ENCODE data around the gene TSHZ3.

The TSHZ3 gene

DNA sequence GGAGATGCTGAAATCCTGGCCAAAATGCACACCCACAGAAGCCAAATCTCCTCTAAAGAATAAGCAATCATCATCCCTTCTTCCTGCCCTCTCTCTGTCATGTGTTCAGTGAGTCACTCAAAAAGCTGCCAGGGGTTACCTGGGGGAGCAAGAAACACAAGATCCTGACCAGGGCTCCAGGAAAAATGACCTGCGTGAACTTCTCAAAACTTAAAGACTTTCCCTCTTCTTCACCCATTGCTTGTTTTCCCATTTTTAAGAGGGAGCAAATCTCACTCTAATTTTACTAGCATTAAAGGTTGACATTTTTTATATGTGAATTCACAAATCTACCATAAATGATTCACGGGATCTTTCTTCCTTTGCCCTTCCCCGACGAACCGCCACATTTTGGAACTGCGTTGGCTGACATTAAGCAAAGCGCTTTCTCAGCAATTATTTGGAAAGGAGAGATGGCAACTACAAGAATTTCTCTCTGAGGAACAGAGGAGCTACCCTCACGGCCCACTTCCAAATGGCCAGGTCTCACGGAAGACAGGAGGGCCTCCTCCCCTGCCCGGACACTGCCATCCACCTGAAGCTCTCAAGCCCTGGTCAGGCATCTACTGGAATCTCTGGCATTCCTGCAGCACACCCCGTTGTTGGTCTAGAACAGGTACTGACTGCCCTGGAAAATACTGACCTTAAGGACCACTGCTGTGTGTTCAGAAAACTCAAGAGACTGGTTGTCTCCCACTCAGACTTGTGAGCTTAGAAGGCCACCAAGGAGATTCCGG lies 14.2 kb downstream of the TSHZ3 start:
- no peak for DNase-seq

DNA sequence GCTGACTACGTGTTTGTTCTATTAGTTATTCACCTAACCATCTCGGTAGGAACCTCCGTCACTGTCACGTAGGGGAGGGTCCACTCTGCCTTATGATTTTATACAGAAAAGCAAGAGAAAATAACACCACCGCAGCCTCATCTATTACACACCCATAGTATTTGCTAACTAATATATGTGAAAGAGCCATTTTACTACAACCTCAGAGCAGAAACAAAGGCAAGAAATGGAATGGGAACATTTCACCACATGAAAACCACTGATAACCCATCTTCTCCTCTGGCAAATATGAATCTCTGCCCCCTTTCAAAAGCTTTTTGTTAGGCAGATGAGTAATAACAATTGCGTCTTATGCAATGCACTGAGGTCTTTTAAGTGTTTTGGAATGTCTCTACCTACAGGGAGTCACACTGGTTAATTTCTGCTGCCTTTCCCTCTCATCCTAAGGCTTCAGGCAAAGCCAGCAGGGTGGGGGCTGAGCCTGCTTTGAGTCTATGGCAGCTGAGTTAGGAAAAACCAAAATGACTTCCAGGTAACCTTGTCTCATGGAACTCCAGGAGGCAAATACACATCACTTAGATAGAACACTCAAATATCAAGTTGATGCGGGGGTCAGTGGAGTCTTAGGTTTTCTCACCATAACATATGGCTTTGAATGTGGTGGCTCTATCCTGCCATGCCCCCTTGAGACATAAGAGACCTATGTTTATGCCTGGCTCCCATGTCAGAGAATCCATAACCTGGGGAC lies 15.0 kb downstream of the TSHZ3 start:
- DNase-seq = no peak

DNA sequence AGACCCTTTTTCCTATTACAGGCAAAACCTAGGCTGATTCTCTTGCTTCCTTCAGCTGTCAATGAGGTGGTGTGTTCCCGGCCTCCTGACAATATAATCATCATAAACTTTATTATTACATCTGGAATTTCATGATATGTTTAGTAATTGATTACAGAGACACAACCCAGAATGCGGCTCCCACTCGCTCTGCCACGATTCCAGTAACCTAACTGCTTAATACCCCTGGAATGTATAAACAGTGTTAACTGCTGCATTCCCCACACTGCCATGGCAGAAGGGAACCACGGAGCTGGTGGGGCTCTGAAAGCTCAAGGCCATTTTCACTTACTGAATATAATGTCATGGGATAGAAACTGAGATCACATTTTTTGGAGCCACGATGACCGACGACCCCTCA lies 17.1 kb downstream of the TSHZ3 start:
- DNase-seq = no peak

DNA sequence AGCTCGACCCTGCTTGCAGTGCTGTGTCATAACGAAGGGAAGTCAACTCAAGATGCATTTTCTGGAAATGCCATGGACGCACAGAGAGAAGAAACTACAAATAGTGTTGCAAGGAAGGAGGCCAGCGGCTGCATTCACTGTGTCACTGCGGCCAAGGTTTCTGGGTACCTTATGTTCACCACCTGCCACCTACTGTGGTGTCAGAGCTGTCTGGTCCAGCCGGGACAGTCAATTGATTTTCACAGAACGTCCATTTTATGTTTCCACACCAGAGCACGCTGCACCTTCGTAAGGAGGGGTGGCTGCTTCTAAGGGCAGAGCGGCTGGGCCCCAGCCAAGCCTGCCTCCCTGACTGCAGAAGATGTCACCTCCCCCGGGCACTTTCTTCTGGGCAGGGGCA lies 17.7 kb downstream of the TSHZ3 start:
- no peak for DNase-seq

DNA sequence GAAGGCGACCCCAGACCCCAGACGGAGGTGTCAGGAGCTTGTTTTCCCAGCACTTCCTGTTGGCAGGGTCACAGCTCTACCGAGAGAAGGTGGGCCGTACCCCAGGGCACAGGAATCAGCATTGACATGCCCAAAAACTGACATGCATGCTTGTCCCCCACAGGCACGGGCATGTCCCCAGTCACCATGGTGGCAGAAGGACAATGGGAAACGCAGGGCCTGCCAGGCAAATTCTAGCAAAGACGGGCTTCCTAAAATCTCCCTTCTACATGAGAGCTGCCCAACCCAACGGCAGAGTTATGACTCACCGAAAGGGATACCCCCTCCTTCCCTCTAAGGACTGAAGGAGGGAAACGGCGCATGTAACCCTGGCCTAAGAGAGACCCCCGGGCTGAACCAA lies 18.5 kb downstream of the TSHZ3 start:
- DNase-seq = no peak

DNA sequence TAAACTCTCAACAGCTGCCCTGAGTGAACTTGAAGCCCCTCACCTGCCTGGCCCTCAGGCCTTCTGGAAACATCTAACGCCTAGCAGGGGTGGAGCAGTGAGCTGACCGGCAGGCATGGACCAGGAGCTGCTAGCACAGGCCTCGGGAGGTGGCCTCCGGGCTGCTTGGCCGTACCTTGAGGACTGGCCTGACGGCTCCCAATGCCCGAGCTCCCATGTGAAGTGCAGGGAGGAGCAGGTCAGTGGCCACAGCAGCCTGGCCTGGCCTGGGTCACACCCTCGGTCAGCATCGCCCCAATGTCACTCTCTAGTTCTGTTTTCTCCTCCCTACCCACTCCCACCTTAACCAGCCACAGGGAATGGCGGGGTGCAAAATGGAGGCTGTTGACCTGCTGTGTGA lies 19.0 kb downstream of the TSHZ3 start:
- no peak for DNase-seq

DNA sequence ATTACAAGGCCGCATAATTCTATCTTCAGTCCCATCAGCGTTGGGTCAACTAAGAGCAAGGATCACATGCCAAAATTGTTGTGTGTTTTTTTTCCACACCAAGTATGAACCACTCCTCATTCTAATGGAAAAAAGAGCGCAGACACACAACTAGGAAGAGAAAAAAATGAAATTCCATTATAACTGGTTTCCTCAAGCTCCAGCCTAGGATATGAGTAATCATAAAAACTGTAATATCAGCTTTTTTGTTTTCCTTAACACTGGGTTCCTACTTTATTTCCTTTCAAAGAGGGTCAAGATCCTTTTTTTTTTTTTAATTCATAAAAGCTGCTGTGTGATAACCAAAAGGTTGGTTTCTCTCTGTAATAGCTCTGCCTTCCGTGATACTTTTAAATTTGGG lies 19.4 kb downstream of the TSHZ3 start:
- DNase-seq = no peak

DNA sequence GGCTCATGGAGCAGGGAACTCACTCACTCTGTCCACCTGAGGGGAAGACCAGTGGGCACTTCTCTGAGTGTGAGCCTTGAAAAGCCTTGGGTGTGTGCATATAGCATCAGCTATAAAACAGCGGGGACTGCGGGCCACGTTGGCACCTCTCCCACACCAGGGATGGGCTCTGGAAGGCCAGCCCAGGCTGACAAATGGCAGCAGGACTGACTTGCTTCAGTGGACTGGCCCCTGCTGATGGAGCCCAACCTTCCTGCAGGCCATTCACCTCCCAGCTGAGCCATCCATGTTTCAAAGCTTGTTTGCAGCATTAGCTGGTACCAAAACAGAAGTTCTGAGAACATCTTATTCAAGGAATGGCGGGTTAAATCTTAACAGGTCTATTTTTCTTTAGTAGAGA lies 21.0 kb downstream of the TSHZ3 start:
- no peak for DNase-seq

DNA sequence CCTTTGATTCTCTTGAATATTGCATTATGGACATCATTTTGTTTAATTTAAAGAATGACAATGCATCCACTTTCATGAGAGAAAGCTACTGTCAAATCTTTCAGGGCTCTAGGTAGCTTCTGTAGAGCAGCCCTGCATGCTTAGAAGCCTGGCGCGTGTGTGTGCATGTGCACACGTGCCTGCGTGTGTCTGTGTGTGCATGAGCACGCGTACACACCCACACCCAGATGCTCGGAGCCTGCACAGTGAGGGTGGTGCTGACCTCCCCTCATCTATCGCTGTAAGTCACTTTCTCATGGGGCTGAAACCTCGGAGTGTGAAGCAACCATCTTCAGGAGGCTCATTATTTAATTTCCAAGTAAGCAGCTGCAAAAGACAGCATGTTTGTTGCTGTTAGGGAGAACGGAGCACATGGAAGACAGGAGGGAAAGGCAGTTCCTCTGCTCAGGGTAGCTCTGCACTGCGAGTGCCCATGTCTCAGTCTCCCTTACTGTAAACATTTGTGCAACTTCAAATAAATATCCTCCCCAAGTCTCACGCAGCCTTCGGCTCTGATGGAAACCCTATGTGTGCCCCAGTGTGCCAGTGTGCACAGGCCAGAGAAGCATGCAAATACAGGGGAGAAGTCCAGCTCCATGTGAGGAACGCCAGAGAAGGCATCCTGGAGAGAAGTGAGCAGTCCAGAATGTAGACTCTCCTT lies 22.8 kb downstream of the TSHZ3 start:
- DNase-seq = no peak

DNA sequence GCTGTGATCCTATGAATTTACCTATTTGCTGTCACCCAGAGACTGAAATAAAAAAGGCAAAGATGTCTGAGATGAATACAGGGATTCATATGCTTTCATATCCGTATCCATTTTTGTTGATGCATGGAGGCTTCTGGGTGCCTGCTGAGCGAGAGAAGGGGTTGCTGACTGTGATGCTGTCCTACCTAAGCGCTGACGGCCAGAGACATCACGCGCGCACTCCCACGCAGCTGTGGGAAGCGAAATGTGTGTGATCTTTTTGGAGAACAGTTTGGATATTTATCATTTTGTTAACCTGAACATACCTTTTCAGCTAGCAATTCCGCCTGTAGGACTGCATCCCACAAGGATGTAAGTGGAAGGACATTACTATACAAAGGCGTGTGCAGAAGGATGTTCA lies 23.9 kb downstream of the TSHZ3 start:
- DNase-seq = no peak

DNA sequence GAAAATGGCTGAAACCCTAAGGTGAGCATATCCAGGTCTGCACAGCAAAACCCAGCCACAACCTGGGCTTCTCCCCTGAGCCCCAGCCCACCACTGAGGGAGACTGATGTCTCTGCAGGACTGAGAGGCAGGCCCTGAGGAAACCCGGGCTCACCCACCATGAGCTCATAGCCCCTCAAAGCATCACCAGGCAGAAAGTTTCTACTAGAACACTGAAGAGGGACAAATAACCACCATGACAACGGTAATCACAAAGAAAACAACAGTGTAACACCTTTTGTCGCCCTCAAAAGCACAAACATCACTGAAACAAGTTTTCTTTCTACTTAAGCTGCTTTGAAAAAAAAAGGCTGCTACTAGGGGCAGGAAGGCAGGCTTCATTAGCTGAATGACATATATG lies 29.8 kb downstream of the TSHZ3 start:
- DNase-seq = no peak

DNA sequence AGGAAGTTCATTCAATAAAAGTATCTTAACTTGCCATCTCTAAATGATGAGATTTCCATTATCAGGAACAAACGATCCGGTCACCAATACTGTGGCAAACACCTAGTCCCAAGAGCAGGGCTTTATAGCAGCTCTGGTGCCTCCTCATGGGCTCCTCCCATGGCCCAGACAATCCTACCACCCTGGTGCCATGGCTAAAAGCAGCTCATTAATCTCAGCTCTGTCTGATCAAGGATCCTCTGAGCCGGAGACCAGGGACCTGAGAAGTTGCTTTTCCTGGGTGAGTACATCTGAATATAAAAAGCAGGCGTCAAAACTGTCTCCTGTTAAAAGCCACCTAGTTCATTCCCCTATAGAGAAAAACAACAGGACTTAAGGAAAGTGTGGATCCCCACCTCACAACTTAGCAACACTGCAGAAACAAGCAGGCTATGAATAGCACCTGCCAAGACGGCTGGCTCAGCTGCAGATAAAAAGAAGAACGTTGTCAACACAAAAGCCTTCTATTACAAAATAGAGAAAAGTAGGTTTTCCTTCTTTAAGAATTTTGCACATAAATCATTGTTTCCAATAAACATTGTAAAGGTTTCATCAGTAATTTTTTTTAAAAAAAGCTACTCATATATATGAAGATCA lies 30.3 kb downstream of the TSHZ3 start:
- DNase-seq = no peak

DNA sequence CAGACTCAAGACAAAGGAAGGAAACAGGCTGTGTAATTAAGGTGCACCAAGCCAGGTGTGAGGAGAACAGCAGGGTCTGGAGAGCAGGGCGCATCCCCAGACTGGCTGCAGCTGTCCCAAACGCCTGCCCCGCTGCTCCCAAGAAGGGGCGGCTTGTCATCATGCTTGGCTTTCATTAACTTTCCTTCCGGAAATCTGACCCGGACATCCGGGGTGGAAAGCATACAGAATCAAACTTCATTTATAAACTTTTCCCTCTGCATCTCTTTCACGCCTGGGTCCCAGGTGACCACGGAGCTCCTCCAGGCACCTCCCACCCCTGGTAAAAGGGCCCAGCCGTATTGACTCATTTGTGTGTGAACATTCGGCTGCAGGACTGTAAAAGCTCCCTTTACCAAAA lies 31.7 kb downstream of the TSHZ3 start:
- DNase-seq = no peak

DNA sequence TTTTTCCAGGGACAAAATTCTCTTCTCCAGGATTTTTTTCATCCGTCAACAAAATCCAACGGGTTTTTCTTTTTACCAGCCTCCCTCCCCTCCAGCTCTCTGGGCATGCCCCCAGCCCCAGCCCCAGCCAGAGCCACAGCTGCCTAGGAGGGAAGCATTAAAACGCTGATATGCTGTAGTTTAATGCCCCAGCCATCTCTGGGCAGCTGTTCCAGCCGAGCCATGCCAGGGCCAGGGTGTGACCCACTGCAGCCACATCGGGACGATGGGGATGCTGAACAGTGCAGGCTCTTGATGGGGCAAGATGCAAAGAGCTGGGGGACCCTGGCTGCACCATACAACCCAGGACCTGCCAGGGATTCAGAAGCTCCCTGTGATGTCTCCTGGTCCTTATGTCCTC lies 32.1 kb downstream of the TSHZ3 start:
- no peak for DNase-seq

DNA sequence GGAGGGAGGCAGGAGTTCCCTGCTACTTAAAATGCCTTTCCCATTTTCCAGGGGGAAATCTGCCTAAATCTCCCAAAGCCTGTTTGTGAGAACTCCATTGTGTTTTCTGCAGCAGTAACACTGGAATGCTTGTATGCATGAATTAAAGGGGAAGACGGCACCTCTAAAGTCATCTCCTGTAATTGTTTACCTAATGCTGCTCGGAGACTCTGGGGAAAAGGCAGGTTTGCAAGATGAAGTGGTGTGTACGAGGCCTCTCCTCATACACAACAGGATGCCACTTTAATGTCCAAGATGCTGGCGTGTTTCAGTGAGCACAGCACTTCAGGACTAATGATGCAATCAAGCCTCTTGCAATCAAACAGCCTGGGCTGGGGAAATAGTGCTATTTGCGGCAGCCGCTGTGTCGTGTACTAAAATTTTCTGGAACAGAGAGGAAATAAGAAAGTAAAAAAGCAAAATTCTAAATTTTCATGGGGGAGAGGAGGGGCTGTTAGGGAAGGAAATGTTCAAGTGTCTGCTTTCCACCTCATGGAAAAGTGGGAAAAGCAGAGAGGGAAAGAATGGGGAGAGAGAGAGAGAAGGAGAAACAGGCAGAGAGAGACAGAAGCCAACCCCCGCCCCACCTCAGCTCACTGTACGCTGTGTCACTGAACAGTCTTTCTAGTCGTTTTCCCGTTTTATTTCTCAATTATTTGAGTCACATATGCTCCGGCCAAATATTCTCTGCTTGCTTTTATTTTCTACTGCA lies 32.9 kb downstream of the TSHZ3 start:
- no peak for DNase-seq

DNA sequence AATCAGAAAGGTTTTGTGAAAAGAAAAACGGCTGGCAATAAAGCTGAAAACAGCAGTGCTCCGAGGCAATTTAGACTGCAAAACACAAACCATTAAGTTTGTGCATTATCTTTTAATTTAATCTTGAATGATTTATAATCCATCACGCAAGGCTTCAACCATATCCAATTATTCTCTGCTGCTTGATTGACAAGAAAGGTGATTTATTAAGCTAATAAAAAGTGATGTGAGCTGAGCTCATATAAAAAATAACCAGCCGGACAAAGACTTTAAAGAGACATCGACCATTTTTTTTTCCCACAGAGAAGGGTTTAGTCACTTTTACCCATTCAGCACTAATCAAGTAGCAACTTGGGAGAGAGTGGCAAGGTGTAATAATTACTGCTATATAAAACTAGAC lies 33.6 kb downstream of the TSHZ3 start:
- DNase-seq = no peak

DNA sequence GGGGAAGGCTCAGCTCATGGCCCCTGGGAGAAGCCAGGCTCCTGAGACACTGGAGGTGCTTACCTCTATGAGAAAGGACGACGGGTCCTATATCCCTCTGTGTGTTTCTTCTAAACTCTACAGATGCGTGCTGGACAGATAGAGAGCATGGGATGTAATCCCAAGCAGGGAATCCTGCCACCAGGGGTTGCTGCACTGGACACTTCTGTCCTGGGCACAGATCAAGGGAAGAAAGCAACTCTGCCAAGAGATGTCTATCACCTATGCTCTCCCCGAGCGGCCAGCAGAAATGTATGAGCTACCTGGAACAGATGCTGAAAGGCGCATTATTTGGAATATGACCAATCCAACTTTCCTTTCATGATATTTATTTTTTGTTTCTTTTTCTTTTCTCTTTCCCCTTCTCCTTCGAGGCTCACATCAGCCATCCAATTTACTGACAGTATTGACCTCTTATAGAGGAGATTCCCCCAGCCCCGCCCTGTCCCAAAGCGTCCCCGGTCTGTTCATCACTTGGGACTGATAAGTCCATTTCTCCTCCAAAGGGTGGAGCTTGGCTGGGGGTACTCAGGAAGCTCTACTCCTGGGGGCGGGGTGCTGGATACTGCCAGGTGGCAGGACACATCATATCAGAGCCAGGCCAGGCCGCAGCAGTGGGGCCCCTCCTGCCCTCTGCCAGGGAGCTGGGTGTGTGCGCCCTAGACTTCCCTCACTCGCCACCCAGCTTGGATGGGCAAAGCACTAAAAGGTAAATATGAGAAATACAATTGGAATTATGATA lies 34.2 kb downstream of the TSHZ3 start:
- no peak for DNase-seq

DNA sequence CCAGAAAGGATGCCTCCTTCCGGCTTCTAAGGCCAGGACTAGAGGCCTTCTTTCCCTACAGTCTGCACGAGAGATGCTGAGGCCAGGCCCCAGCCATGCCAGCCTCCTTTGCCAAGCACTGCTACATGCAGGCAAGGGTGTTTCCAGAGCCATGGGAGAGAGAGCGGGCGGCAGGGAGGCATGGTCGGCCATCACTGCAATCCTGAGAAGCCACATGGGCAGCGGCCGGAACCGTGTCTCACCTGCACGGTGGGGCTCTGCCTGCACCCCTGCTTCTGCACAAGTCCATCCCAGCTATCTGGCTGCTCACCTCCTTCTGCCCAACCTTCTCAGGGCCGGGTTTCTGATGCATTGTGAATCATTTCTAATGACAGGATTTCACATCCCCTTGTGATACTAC lies 35.1 kb downstream of the TSHZ3 start:
- no peak for DNase-seq

DNA sequence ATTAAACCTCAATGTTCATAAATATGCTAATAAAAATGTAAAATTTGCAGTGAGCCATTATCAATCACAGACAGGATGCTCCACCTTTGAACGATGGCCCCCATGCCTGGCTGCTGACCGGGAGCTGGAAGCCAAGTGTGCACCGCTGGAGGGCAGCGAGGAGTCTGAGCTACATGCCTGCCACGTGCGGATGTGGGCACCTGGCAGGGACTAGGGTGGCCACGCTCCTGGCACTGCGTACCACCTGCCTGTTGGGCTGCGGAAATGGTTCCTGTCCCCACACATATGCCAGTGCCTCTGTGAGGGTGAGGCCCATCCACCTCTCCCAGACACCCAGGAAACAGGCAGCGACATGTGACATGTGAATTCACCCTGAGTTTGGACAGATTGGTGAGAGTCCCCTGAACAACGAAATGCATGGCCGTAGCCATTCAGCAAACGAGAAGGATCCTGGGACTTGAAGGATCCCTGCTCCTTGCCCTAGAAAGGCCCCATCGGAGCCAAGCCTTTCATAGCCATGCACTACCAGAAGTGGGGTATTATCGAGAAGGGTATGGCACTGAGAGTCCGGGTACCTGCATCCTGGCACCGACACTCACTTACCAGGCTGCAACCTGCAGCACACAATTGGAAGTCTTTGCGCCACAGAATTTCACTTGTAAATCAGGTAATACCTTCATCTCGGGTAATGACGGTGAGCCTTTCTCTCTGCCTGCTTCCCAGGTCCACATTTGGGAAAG lies 35.8 kb downstream of the TSHZ3 start:
- DNase-seq = no peak

DNA sequence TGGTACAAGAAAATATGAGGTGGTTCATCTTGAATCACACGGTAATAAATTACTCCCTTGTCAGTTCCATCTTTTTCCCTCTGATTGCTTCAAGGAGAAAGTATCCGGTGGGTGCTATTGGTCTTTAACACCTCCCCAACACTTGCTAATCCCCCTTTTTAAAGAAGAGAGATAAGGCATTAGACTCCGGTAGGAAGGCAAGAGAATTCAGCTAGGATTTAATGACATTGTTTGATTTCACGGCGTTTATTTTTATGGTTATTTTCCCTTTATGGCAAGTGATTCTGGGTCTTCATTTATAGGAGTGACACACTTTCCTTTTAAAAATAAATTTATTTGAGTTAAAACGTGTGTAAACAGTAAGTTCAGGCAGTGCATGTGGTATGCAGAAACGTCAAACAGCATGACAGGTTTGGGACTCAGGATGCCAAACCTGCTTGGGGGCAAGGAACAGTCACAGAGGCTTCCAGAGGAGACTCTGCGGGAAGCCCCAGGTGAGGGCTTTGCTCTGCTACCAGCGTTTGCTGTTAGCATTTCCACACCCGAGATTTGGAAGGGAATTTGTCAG lies 36.5 kb downstream of the TSHZ3 start:
- DNase-seq = no peak
